Osteoblast (primary cell): Measurements from ENCODE around the gene COL5A2. TPM values are rescaled to one million over a fixed set of nuclear protein-coding genes. Genes with fewer than 3 reads are reported as not detected.
A peak's percentile ranks its signal among the peaks of the same experiment; 100 is the strongest.

Experiments
- DNase-seq: peaks from one replicate; pipeline ENCODE4 v3.0.0; 2011; ENCODE audit warnings: low spot score, mixed read lengths; ENCODE audit not compliant: insufficient read length; ENCODE audit errors: missing footprints
- H2AFZ ChIP-seq: 2 replicates; pipeline ENCODE4 v1.6.0; 2011; ENCODE audit warnings: mild to moderate bottlenecking, low read length
- H3K27ac ChIP-seq: 2 replicates; pipeline ENCODE4 v1.5.1; 2011; ENCODE audit warnings: mild to moderate bottlenecking, low read depth, low read length, moderate library complexity
- H3K27me3 ChIP-seq: 2 replicates; pipeline ENCODE4 v1.6.0; 2012; ENCODE audit warnings: mild to moderate bottlenecking, control low read depth, inconsistent platforms, low read length, moderate library complexity; ENCODE audit not compliant: insufficient read depth
- H3K36me3 ChIP-seq: 2 replicates; pipeline ENCODE4 v1.5.1; 2011; ENCODE audit warnings: mild to moderate bottlenecking, low read length, control low read depth, moderate library complexity; ENCODE audit not compliant: insufficient read depth
- H3K4me1 ChIP-seq: 2 replicates; pipeline ENCODE4 v1.5.1; 2011; ENCODE audit warnings: mild to moderate bottlenecking, low read length, control low read depth, moderate library complexity; ENCODE audit not compliant: insufficient read depth
- H3K4me2 ChIP-seq: 2 replicates; pipeline ENCODE4 v1.6.0; 2011; ENCODE audit warnings: mild to moderate bottlenecking, low read length; ENCODE audit not compliant: insufficient read depth
- H3K4me3 ChIP-seq: fragments of 200-600 bp; sonication (generic); 3 replicates; pipeline ENCODE4 v1.5.1; 2012; ENCODE audit warnings: mild to moderate bottlenecking, low read length, inconsistent platforms; ENCODE audit not compliant: insufficient read depth
- H3K79me2 ChIP-seq: 2 replicates; pipeline ENCODE4 v1.6.0; 2012; ENCODE audit warnings: mild to moderate bottlenecking, low read length, control low read depth, inconsistent platforms; ENCODE audit not compliant: insufficient read depth
- H3K9me3 ChIP-seq: 2 replicates; pipeline ENCODE4 v1.5.1; 2011; ENCODE audit warnings: low read depth, low read length, control low read depth
- H4K20me1 ChIP-seq: 2 replicates; pipeline ENCODE4 v1.6.0; 2012; ENCODE audit warnings: mild to moderate bottlenecking, low read length, control low read depth; ENCODE audit not compliant: insufficient read depth
- total RNA-seq: library from RNA; depleted of rRNA; stranded (reverse); fragments of >200 nt; gene quantifications from 2 replicates; pipeline ENCODE4 v1.2.3, GENCODE V29; 2012
- TF ChIP-seq, protein P1 (sequence below): IDR thresholded peaks from 2 replicates; pipeline ENCODE4 v1.5.1; 2011; ENCODE audit warnings: mild to moderate bottlenecking, low read depth, low read length, moderate library complexity; ENCODE audit errors: extremely low read depth

The COL5A2 gene
- total RNA-seq, 1 donor, result 879 TPM

- peaks cover 73% of the 10 kb centered on the region for H3K4me1 ChIP-seq
Measured at GRCh38 chr2:189165656-189166380, 13.7 kb downstream of the COL5A2 start.

DNA sequence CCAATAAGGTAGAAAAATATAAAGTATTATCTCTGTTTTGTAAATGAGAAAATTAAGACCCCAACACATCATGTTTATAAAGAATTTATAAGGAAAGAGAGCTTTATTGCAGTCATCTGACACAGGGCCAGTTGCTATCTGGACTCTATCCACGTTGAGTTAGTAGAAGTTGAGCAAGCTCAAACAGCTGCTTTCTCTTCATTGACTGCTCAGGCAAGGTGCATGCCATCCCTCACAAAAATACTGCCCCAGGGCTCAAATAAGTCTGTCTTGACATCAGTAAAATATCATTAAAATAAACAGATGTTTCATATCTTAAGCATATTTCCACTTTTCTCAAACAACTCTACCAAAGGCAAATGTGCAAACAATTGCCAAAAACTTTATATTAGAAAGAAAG is 14.8 kb downstream of the COL5A2 start:
- H4K20me1 ChIP-seq, result peaks cover 38% of the 10 kb centered on the region
- peak overlapping the region; percentile 84 for H3K27ac ChIP-seq
- H2AFZ ChIP-seq, result no peak overlapping the region

More at GRCh38 chr2:189165656-189166380, 13.7 kb downstream of the COL5A2 start:
- H3K9me3 ChIP-seq, result no peaks in the 10 kb centered on the region
- H3K36me3 ChIP-seq, result peaks cover 10% of the 10 kb centered on the region
- H3K79me2 ChIP-seq, result peaks cover 89% of the 10 kb centered on the region
- no peak overlapping the region for H2AFZ ChIP-seq
- TF ChIP-seq, protein P1, sequence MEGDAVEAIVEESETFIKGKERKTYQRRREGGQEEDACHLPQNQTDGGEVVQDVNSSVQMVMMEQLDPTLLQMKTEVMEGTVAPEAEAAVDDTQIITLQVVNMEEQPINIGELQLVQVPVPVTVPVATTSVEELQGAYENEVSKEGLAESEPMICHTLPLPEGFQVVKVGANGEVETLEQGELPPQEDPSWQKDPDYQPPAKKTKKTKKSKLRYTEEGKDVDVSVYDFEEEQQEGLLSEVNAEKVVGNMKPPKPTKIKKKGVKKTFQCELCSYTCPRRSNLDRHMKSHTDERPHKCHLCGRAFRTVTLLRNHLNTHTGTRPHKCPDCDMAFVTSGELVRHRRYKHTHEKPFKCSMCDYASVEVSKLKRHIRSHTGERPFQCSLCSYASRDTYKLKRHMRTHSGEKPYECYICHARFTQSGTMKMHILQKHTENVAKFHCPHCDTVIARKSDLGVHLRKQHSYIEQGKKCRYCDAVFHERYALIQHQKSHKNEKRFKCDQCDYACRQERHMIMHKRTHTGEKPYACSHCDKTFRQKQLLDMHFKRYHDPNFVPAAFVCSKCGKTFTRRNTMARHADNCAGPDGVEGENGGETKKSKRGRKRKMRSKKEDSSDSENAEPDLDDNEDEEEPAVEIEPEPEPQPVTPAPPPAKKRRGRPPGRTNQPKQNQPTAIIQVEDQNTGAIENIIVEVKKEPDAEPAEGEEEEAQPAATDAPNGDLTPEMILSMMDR, result no peak
- DNase-seq, result no peak
- no peak overlapping the region for H3K4me3 ChIP-seq
- peak overlapping the region; percentile 84 for H3K27ac ChIP-seq
- peaks cover 34% of the 10 kb centered on the region for H4K20me1 ChIP-seq
- no peaks in the 10 kb centered on the region for H3K27me3 ChIP-seq
- H3K4me2 ChIP-seq, result peak overlapping the region; percentile 67

DNA sequence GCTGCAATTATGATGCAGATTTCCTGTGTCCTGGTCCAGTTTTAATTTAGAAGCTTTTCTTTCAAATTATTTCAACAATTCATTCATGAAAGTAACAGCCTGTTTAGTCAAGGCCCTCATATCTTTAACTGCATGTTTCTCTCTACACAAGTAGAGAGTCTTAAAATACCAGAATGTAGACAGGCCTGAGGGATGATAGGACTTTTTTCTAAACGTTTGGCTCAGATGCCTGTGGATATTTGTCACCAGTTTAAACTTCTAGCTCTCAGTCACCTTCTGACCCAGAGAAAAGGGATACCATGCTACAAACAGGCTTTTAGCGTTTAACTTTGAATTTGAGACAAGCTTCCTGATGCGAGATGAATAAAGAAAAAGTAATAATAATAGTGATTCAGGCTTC is 15.7 kb downstream of the COL5A2 start:
- Histone ChIP-seq H3K36me3 (peaks cover 9% of the 10 kb centered on the region), H3K9me3 (no peaks in the 10 kb centered on the region), H3K4me2 (peak overlapping the region; percentile 67), H3K79me2 (peaks cover 90% of the 10 kb centered on the region), H3K4me3 (peak overlapping the region; percentile 5), H2AFZ (no peak overlapping the region), H3K27ac (peak overlapping the region; percentile 84), H3K27me3 (no peaks in the 10 kb centered on the region), H3K4me1 (peaks cover 62% of the 10 kb centered on the region), H4K20me1 (peaks cover 38% of the 10 kb centered on the region)
- TF ChIP-seq, protein P1, result no peak
- DNase-seq, result no peak

More for the DNA sequence above, 14.8 kb downstream of the COL5A2 start:
- Histone ChIP-seq H3K27me3 (no peaks in the 10 kb centered on the region), H3K9me3 (no peaks in the 10 kb centered on the region), H3K36me3 (peaks cover 9% of the 10 kb centered on the region), H3K79me2 (peaks cover 89% of the 10 kb centered on the region), H3K4me3 (no peak overlapping the region), H3K4me2 (peak overlapping the region; percentile 67), H3K4me1 (peaks cover 65% of the 10 kb centered on the region)
- TF ChIP-seq, protein P1, result no peak
- DNase-seq, result no peak

DNA sequence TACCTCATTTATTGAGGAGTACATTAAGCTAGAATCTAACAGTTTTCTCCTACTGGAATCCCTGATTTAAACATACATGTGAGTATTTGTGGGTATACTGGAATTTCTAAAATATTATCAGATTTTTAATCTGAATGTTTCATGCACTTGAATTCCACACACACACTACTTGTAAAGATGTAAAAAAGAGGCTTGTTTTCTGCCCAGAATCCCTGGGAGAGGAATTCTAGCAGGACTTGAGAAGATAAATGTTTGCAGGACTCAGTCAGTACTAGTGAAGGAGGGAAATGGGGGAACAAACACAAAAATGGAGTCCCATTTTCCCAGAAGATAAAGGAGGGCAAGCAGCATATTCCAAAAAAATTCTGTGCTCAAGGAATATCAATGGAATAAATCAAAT is 17.0 kb downstream of the COL5A2 start:
- peak; percentile 52 for DNase-seq
- H3K4me1 ChIP-seq, result peaks cover 69% of the 10 kb centered on the region
- peaks cover 9% of the 10 kb centered on the region for H3K36me3 ChIP-seq
- peak overlapping the region; percentile 84 for H3K27ac ChIP-seq
- TF ChIP-seq, protein P1, result no peak
- peaks cover 90% of the 10 kb centered on the region for H3K79me2 ChIP-seq
- no peak overlapping the region for H2AFZ ChIP-seq
- H3K4me3 ChIP-seq, result no peak overlapping the region
- H3K9me3 ChIP-seq, result no peaks in the 10 kb centered on the region
- H3K27me3 ChIP-seq, result no peaks in the 10 kb centered on the region
- H3K4me2 ChIP-seq, result no peak overlapping the region
- H4K20me1 ChIP-seq, result peaks cover 38% of the 10 kb centered on the region
